WTC11 (cell line): ENCODE results near the gene MUC2.

Experiments used
- ATF1 ChIP-seq: sonication (generic); formaldehyde crosslinking; IDR thresholded peaks from 2 replicates; pipeline ENCODE4 v1.8.1; 2023; ENCODE audit warnings: mild to moderate bottlenecking, moderate library complexity, missing genetic modification reagents
- CREB1 ChIP-seq: sonication (generic); formaldehyde crosslinking; IDR thresholded peaks from 2 replicates; pipeline ENCODE4 v1.8.0; 2023; ENCODE audit warnings: mild to moderate bottlenecking, missing genetic modification reagents
- ESRRA ChIP-seq: sonication (generic); formaldehyde crosslinking; IDR thresholded peaks from 2 replicates; pipeline ENCODE4 v1.8.1; 2022; ENCODE audit warnings: mild to moderate bottlenecking, missing genetic modification reagents, borderline replicate concordance
- TEAD4 ChIP-seq: sonication (generic); formaldehyde crosslinking; IDR thresholded peaks from 2 replicates; pipeline ENCODE4 v1.8.0; 2022; ENCODE audit warnings: mild to moderate bottlenecking, missing genetic modification reagents
- TF ChIP-seq, protein P1 (sequence below): sonication (generic); formaldehyde crosslinking; IDR thresholded peaks from 2 replicates; pipeline ENCODE4 v1.8.0; 2023; ENCODE audit warnings: mild to moderate bottlenecking, missing genetic modification reagents
- TF ChIP-seq, protein P2 (sequence below): sonication (generic); formaldehyde crosslinking; IDR thresholded peaks from 2 replicates; pipeline ENCODE4 v1.8.0; 2023; ENCODE audit warnings: missing genetic modification reagents, mild to moderate bottlenecking, borderline replicate concordance
- TF ChIP-seq, protein P3 (sequence below): fragments of 200-600 bp; IDR thresholded peaks from 2 replicates; pipeline ENCODE4 v1.8.0; 2022; ENCODE audit warnings: antibody characterized with exemption
- TF ChIP-seq, protein P4 (sequence below): sonication (generic); formaldehyde crosslinking; IDR thresholded peaks from 2 replicates; pipeline ENCODE4 v1.8.0; 2022; ENCODE audit warnings: mild to moderate bottlenecking, missing genetic modification reagents

DNA sequence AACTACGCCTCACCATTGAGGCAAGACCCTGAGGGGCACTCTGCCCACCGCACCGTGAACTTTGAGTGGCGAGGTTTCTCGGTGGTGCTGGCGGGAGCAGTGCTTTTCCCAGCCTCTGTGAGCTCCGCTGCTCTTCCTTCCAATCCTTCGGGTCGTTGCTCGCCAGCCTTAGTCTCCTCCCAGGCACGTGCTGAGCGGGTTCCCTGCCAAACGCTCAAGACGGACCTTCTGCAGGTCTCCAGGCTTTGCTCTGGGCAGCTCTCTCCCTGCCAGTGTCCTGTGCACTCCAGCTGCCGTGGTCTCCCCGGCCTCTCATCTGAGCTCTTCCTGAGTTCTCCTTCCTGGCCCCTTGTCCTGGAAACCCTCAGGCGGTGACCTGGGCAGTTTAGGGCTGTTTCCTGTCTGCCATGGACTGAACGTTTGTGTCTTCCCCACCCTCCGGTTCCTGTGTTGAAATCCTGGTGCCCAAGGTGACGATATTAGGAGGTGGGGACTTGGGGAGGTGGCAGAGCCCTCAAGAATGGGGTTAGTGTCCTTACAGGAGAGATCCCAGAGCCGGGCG lies 27.0 kb upstream of the MUC2 start:
- TF ChIP-seq TEAD4 (CRISPR knock-in tag) (no peak), ATF1 (CRISPR knock-in tag) (no peak), CREB1 (no peak), ESRRA (CRISPR knock-in tag) (no peak)
- TF ChIP-seq, protein P1, sequence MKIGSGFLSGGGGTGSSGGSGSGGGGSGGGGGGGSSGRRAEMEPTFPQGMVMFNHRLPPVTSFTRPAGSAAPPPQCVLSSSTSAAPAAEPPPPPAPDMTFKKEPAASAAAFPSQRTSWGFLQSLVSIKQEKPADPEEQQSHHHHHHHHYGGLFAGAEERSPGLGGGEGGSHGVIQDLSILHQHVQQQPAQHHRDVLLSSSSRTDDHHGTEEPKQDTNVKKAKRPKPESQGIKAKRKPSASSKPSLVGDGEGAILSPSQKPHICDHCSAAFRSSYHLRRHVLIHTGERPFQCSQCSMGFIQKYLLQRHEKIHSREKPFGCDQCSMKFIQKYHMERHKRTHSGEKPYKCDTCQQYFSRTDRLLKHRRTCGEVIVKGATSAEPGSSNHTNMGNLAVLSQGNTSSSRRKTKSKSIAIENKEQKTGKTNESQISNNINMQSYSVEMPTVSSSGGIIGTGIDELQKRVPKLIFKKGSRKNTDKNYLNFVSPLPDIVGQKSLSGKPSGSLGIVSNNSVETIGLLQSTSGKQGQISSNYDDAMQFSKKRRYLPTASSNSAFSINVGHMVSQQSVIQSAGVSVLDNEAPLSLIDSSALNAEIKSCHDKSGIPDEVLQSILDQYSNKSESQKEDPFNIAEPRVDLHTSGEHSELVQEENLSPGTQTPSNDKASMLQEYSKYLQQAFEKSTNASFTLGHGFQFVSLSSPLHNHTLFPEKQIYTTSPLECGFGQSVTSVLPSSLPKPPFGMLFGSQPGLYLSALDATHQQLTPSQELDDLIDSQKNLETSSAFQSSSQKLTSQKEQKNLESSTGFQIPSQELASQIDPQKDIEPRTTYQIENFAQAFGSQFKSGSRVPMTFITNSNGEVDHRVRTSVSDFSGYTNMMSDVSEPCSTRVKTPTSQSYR (CRISPR knock-in tag), result no peak
- TF ChIP-seq, protein P2, sequence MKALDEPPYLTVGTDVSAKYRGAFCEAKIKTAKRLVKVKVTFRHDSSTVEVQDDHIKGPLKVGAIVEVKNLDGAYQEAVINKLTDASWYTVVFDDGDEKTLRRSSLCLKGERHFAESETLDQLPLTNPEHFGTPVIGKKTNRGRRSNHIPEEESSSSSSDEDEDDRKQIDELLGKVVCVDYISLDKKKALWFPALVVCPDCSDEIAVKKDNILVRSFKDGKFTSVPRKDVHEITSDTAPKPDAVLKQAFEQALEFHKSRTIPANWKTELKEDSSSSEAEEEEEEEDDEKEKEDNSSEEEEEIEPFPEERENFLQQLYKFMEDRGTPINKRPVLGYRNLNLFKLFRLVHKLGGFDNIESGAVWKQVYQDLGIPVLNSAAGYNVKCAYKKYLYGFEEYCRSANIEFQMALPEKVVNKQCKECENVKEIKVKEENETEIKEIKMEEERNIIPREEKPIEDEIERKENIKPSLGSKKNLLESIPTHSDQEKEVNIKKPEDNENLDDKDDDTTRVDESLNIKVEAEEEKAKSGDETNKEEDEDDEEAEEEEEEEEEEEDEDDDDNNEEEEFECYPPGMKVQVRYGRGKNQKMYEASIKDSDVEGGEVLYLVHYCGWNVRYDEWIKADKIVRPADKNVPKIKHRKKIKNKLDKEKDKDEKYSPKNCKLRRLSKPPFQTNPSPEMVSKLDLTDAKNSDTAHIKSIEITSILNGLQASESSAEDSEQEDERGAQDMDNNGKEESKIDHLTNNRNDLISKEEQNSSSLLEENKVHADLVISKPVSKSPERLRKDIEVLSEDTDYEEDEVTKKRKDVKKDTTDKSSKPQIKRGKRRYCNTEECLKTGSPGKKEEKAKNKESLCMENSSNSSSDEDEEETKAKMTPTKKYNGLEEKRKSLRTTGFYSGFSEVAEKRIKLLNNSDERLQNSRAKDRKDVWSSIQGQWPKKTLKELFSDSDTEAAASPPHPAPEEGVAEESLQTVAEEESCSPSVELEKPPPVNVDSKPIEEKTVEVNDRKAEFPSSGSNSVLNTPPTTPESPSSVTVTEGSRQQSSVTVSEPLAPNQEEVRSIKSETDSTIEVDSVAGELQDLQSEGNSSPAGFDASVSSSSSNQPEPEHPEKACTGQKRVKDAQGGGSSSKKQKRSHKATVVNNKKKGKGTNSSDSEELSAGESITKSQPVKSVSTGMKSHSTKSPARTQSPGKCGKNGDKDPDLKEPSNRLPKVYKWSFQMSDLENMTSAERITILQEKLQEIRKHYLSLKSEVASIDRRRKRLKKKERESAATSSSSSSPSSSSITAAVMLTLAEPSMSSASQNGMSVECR (CRISPR knock-in tag), result no peak
- TF ChIP-seq, protein P3, sequence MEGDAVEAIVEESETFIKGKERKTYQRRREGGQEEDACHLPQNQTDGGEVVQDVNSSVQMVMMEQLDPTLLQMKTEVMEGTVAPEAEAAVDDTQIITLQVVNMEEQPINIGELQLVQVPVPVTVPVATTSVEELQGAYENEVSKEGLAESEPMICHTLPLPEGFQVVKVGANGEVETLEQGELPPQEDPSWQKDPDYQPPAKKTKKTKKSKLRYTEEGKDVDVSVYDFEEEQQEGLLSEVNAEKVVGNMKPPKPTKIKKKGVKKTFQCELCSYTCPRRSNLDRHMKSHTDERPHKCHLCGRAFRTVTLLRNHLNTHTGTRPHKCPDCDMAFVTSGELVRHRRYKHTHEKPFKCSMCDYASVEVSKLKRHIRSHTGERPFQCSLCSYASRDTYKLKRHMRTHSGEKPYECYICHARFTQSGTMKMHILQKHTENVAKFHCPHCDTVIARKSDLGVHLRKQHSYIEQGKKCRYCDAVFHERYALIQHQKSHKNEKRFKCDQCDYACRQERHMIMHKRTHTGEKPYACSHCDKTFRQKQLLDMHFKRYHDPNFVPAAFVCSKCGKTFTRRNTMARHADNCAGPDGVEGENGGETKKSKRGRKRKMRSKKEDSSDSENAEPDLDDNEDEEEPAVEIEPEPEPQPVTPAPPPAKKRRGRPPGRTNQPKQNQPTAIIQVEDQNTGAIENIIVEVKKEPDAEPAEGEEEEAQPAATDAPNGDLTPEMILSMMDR, result no peak
- TF ChIP-seq, protein P4, sequence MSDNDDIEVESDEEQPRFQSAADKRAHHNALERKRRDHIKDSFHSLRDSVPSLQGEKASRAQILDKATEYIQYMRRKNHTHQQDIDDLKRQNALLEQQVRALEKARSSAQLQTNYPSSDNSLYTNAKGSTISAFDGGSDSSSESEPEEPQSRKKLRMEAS (CRISPR knock-in tag), result no peak
